T-helper 1 cell treated with Interleukin-12 subunit alpha and Interleukin-12 subunit beta and Interleukin-4 antibody, amounts not matched to agents 30 μg/mL and 1 μg/mL, for 36 hours (primary cell): ENCODE results near the gene TMEM221.

Source experiments
- H3K27ac Mint-ChIP-seq: one replicate; pipeline ENCODE4 v1.8.0; 2021; ENCODE audit warnings: mild to moderate bottlenecking, mixed read lengths
- H3K27me3 Mint-ChIP-seq: one replicate; pipeline ENCODE4 v1.8.0; 2021; ENCODE audit warnings: low read depth, mixed read lengths
- H3K36me3 Mint-ChIP-seq: one replicate; pipeline ENCODE4 v1.8.0; 2021; ENCODE audit warnings: low read depth, mixed read lengths
- H3K4me1 Mint-ChIP-seq: one replicate; pipeline ENCODE4 v1.8.0; 2021; ENCODE audit warnings: low read depth, mixed read lengths
- H3K4me3 Mint-ChIP-seq: one replicate; pipeline ENCODE4 v1.8.0; 2021; ENCODE audit warnings: mild to moderate bottlenecking, moderate library complexity, mixed read lengths
- H3K9me3 Mint-ChIP-seq: one replicate; pipeline ENCODE4 v1.8.0; 2021; ENCODE audit warnings: mixed read lengths

TMEM221 gene

DNA sequence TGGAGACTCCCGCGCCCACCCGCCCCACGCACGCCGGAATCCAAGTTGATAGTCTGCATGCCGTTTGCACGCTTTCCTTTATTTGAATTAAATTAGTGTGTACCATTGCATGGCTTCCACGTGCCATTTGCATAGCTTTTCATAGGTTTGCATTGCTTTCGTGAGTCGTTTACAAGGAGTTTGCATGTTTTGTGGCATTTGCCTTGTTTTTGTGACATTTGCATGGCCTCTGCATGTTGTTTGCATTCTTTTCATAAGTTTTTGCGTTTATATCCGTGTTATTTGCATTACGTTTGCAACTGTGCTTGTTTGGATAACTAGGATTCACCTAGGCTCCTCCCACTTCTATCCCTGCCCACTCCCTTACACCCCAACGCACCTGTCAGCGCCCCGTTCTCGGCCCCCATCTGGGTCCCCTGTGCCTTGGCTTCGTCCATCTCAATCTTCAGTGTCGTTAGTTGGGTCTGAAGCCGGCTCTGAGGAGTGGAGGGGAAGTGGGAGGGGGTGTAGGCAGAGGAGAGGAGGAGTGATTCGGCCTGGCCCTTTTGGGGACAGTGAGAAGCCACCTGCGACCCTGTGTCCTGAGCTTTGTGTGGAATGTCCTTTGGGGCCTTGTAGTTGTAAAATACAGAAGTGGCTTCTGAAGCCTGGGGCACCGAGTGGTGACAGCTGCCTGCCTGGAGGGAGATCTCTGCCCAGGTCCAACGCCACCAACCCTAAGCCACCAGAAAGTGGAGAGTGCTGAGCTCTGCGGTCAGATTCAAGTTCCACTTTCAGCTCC is 56.9 kb downstream of the TMEM221 start:
- peak overlapping the region; percentile 70 for H3K4me3 Mint-ChIP-seq
- H3K27me3 Mint-ChIP-seq, result peaks cover 23% of the 10 kb centered on the region
- H3K9me3 Mint-ChIP-seq, result no peaks in the 10 kb centered on the region
- H3K36me3 Mint-ChIP-seq, result peaks cover 3% of the 10 kb centered on the region
- H3K27ac Mint-ChIP-seq, result no peak overlapping the region
- H3K4me1 Mint-ChIP-seq, result peaks cover 15% of the 10 kb centered on the region

DNA sequence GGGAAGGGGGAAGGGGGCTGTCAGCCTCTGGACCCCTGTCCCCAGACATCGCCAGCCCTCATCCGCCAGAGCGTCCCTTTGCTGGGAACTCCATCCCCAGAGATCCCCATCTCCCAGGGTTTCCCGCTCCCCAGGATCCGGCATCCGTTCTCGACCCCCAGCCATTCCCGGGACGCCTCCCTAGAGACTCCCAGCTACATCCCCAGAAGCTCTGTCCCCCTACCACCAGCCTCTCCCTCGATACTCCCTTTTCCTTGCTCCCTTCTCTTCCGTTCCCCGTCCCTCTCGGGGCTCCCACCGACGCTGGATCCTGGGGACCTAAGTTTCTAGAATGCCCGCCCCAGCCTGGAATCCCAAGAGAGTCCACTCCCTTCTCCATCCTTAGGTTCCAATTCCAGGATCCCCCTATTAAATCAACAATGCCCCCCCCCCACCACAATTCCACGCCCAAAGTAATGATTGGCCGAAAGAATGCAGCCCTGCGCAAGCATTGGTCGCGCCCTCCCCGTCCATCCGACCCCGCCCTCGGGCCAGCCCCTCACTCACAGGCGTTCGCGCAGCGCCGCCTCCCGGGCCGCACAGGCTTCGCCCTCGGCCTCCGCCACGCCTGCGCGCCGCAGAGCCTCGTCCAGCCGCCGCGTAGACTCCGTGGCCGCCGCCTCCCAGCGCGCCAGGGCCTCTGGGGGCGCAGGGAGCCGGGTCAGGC is 57.6 kb downstream of the TMEM221 start:
- H3K27me3 Mint-ChIP-seq, result peaks cover 23% of the 10 kb centered on the region
- no peaks in the 10 kb centered on the region for H3K9me3 Mint-ChIP-seq
- peaks cover 3% of the 10 kb centered on the region for H3K36me3 Mint-ChIP-seq
- H3K27ac Mint-ChIP-seq, result no peak overlapping the region
- peak overlapping the region; percentile 94 for H3K4me3 Mint-ChIP-seq
- peaks cover 15% of the 10 kb centered on the region for H3K4me1 Mint-ChIP-seq

DNA sequence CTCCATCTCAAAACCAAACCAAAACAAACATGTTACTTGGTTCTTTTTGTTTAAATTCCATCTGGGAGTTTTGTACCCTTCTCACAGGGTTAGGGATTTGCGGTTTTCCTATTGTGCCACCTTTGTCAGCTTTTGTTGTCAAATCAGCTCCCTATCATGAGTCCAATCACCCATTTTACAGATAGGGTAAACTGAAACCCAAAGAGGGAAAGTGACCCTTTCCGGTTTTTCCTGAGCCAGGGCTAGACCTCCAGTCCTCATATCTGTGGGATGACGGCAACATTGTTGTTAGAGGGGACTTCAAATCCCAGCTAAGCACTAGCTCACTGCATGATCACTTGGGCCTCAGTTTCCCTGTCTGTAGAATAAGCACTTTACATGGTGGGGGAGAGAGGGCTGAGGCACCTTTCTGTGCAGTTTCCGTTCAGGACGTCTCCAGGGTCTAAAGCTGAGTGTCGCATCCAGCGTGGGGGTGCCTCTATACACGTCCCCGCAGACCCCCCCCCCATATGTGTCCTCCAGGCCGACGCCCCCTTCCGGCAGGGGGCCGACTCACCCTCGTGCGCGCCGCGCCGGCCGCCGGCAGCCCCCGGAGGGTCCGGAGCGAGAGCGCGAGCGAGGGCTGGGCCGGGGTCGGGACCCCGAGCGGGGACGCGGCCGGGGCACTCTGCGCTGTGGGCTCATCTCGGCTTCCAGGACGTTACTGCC is 58.4 kb downstream of the TMEM221 start:
- peaks cover 13% of the 10 kb centered on the region for H3K4me1 Mint-ChIP-seq
- H3K27me3 Mint-ChIP-seq, result peaks cover 23% of the 10 kb centered on the region
- H3K9me3 Mint-ChIP-seq, result no peaks in the 10 kb centered on the region
- no peak overlapping the region for H3K27ac Mint-ChIP-seq
- peaks cover 1% of the 10 kb centered on the region for H3K36me3 Mint-ChIP-seq
- H3K4me3 Mint-ChIP-seq, result peak overlapping the region; percentile 94

DNA sequence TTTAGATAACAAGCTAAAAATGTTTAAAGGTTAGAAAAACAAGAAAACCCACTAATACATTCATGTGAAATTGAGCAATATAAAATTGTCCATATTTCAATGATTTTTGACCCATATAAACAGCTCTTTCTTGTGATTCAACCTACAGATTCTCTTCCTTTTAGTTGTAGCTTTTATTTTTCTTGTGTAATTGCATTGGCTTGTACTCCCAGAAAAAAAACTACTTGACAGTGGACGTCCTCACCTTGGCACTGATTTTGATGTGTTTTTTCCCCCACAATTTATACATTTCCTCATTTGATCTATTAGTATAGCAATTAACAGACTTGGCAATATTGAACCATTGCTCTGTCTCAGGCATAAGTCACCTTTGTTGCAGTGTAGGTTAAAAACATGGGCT is 59.2 kb downstream of the TMEM221 start:
- Mint-ChIP-seq H3K27ac (no peak overlapping the region), H3K4me1 (peaks cover 10% of the 10 kb centered on the region), H3K4me3 (no peak overlapping the region), H3K27me3 (peaks cover 23% of the 10 kb centered on the region), H3K36me3 (no peaks in the 10 kb centered on the region), H3K9me3 (no peaks in the 10 kb centered on the region)

DNA sequence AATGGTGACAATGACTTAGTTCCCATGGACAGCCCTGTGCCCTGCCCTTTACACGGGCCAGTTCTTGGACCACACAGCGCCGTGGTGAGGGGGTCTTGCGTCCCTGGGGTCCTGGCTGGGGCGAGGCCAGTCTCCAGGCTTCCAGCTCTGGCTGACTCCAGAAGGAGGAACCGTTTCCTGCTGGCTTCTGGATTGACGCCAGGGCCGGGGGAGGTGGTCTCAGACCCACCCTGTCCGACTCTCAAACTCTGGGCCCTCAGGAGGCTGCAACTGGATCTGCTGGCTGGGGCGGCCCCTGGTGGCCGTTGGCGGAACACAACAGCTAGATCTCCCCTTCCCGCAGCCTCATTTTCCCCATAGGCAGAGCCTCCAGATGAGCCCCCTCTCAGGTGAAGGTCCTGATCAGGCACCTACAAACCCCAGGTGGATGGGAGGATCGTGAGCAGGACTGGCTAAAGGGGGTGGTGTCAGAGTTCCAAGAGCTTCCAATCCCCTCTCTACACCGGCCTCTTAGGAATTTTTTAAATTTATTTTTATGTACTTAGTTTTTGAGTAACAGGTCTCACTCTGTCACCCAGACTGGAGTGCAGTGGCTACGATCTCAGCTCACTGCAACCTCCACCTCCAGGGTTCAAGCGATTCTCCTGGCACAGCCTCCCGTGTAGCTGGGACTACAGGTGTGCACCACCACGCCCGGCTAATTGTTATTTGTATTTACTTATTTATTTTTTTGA is 62.4 kb downstream of the TMEM221 start:
- H3K4me1 Mint-ChIP-seq, result peaks cover 8% of the 10 kb centered on the region
- H3K4me3 Mint-ChIP-seq, result no peak overlapping the region
- H3K27ac Mint-ChIP-seq, result no peak overlapping the region
- peaks cover 18% of the 10 kb centered on the region for H3K27me3 Mint-ChIP-seq
- H3K9me3 Mint-ChIP-seq, result peaks cover under 1% of the 10 kb centered on the region
- no peaks in the 10 kb centered on the region for H3K36me3 Mint-ChIP-seq
